Measurements from ENCODE around the gene SSRP1.

DNA sequence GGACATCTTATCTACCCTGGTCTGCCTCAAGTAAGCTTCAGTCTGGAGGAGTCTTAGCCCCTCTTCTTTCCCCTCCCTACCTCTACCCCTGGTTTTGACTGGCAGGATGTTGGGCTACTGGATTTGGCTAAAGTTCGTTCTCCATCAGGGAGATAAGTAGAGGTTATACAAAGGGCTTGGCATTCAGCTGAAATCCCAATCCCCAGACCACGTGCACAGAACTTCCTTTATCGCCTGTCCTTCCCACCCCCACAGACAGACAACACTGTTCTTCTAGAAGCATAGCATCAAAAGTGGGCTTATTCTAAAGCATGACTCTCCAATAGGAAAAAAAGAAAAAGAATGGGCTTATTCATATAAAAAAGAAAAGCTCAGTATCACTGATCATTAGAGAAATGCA is 37.5 kb upstream of the SSRP1 start:
- TF ChIP-seq POLR2A (IDR thresholded peaks at IDR 0.05) = no peak
- TF ChIP-seq, protein P1, sequence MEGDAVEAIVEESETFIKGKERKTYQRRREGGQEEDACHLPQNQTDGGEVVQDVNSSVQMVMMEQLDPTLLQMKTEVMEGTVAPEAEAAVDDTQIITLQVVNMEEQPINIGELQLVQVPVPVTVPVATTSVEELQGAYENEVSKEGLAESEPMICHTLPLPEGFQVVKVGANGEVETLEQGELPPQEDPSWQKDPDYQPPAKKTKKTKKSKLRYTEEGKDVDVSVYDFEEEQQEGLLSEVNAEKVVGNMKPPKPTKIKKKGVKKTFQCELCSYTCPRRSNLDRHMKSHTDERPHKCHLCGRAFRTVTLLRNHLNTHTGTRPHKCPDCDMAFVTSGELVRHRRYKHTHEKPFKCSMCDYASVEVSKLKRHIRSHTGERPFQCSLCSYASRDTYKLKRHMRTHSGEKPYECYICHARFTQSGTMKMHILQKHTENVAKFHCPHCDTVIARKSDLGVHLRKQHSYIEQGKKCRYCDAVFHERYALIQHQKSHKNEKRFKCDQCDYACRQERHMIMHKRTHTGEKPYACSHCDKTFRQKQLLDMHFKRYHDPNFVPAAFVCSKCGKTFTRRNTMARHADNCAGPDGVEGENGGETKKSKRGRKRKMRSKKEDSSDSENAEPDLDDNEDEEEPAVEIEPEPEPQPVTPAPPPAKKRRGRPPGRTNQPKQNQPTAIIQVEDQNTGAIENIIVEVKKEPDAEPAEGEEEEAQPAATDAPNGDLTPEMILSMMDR (IDR thresholded peaks at IDR 0.05) = no peak
